HG03135 (cell line): ENCODE measurements around the gene ASPM.

Source experiments
- ATAC-seq: cut with Tn5 transposase; IDR thresholded peaks from one replicate; pipeline ENCODE4 v1.9.1; 2021; ENCODE audit warnings: mild to moderate bottlenecking, moderate library complexity; ENCODE audit not compliant: unreplicated experiment

Gene ASPM

GRCh38 chr1:197146101-197147095, at the start of gene ASPM:
ASPM (minus strand) TSS chr1:197146669; CDS start chr1:197146437, 232 bp downstream.
- peak; percentile 99 for ATAC-seq

GRCh38 chr1:197195100-197195499, 48.6 kb upstream of the ASPM start:
- ATAC-seq, result no peak

GRCh38 chr1:197184190-197184589, 37.7 kb upstream of the ASPM start:
- ATAC-seq, result no peak

- ATAC-seq, result no peak
Observed at GRCh38 chr1:197183195-197183748, 36.8 kb upstream of the ASPM start.

- ATAC-seq, result no peak
Observed at GRCh38 chr1:197182716-197183115, 36.2 kb upstream of the ASPM start.

GRCh38 chr1:197181982-197182381, 35.5 kb upstream of the ASPM start:
- ATAC-seq, result peak; percentile 67

- peak; percentile 54 for ATAC-seq
Observed at GRCh38 chr1:197180252-197180878, 33.9 kb upstream of the ASPM start.

- ATAC-seq, result peak; percentile 39
Observed at GRCh38 chr1:197178998-197179397, 32.5 kb upstream of the ASPM start.

- ATAC-seq, result no peak
Observed at GRCh38 chr1:197174818-197175217, 28.3 kb upstream of the ASPM start.

GRCh38 chr1:197173571-197174507, 27.4 kb upstream of the ASPM start:
- ATAC-seq, result no peak

- ATAC-seq, result no peak
Observed at GRCh38 chr1:197171531-197171930, 25.1 kb upstream of the ASPM start.

GRCh38 chr1:197170538-197170937, 24.1 kb upstream of the ASPM start:
- no peak for ATAC-seq

- ATAC-seq, result no peak
Observed at GRCh38 chr1:197159461-197159860, 13.0 kb upstream of the ASPM start.

- no peak for ATAC-seq
Observed at GRCh38 chr1:197156692-197157091, 10.2 kb upstream of the ASPM start.

- no peak for ATAC-seq
Observed at GRCh38 chr1:197152662-197153061, 6.2 kb upstream of the ASPM start.

- ATAC-seq, result no peak
Observed at GRCh38 chr1:197151185-197151584, 4.7 kb upstream of the ASPM start.

GRCh38 chr1:197150336-197151005, 4.0 kb upstream of the ASPM start:
- ATAC-seq, result no peak

GRCh38 chr1:197149340-197149739, 2.9 kb upstream of the ASPM start:
- no peak for ATAC-seq

GRCh38 chr1:197145446-197146024, 934 bp downstream of the ASPM start:
- ATAC-seq, result no peak
